Gastrocnemius medialis (tissue), 4 donors: Measurements from ENCODE around the gene SIGLEC11.

Source experiments
- CTCF ChIP-seq, 5 experiments: fragments of 450-650 bp in 3 of 5; fragments of 200-600 bp in 2 of 5; sonication (generic) in 2 of 5; IDR thresholded peaks in 4 of 5; conservative IDR thresholded peaks in 1 of 5; 1 replicate in 4 of 5; 2 replicates in 1 of 5; pipeline ENCODE4 v1.5.1; 2016 to 2019; ENCODE audit warnings: antibody characterized with exemption in 5 of 5, mild to moderate bottlenecking in 3 of 5, moderate library complexity in 3 of 5
- POLR2A ChIP-seq, 2 donors: fragments of 450-650 bp; IDR thresholded peaks; one replicate each; pipeline ENCODE4 v1.6.1; 2017; ENCODE audit warnings: antibody characterized with exemption in 2 of 2, mild to moderate bottlenecking in 2 of 2, moderate library complexity in 2 of 2

- TF ChIP-seq CTCF (IDR thresholded peaks at IDR 0.05 in 4 of 5, conservative IDR thresholded peaks at IDR 0.05 in 1 of 5) (no peak), POLR2A (IDR thresholded peaks at IDR 0.05) (no peak)
Observed at GRCh38 chr19:49906879-49907564, 54.0 kb downstream of the SIGLEC11 start.
